ENCODE results near the gene ABLIM1.

- TF ChIP-seq, protein P1, sequence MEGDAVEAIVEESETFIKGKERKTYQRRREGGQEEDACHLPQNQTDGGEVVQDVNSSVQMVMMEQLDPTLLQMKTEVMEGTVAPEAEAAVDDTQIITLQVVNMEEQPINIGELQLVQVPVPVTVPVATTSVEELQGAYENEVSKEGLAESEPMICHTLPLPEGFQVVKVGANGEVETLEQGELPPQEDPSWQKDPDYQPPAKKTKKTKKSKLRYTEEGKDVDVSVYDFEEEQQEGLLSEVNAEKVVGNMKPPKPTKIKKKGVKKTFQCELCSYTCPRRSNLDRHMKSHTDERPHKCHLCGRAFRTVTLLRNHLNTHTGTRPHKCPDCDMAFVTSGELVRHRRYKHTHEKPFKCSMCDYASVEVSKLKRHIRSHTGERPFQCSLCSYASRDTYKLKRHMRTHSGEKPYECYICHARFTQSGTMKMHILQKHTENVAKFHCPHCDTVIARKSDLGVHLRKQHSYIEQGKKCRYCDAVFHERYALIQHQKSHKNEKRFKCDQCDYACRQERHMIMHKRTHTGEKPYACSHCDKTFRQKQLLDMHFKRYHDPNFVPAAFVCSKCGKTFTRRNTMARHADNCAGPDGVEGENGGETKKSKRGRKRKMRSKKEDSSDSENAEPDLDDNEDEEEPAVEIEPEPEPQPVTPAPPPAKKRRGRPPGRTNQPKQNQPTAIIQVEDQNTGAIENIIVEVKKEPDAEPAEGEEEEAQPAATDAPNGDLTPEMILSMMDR (tag by site-specific recombination; IDR thresholded peaks at IDR 0.05) = no peak
- no peak for TF ChIP-seq HOXA7 (CRISPR knock-in tag; IDR thresholded peaks at IDR 0.05; ENCODE audit: borderline replicate concordance)
- no peak for TF ChIP-seq ZNF133 (tag by site-specific recombination; IDR thresholded peaks at IDR 0.05)
- no peak for TF ChIP-seq ZNF274 (IDR thresholded peaks at IDR 0.05; ENCODE audit: low read length)
- TF ChIP-seq ZNF274 (tag by site-specific recombination; IDR thresholded peaks at IDR 0.05; ENCODE audit: borderline replicate concordance) = no peak
- no peak for TF ChIP-seq ZBTB21 (tag by site-specific recombination; IDR thresholded peaks at IDR 0.05)
- TF ChIP-seq ZNF76 (tag by site-specific recombination; IDR thresholded peaks at IDR 0.05; ENCODE audit: borderline replicate concordance, low read depth) = no peak
- no peak for TF ChIP-seq HOXD13 (CRISPR knock-in tag; IDR thresholded peaks at IDR 0.05; ENCODE audit: borderline replicate concordance)
These were observed 7.2 kb downstream of the ABLIM1 start for GRCh38 chr10:114650831-114651230.
